Measurements from ENCODE around the gene MSANTD2.

The MSANTD2 gene

DNA sequence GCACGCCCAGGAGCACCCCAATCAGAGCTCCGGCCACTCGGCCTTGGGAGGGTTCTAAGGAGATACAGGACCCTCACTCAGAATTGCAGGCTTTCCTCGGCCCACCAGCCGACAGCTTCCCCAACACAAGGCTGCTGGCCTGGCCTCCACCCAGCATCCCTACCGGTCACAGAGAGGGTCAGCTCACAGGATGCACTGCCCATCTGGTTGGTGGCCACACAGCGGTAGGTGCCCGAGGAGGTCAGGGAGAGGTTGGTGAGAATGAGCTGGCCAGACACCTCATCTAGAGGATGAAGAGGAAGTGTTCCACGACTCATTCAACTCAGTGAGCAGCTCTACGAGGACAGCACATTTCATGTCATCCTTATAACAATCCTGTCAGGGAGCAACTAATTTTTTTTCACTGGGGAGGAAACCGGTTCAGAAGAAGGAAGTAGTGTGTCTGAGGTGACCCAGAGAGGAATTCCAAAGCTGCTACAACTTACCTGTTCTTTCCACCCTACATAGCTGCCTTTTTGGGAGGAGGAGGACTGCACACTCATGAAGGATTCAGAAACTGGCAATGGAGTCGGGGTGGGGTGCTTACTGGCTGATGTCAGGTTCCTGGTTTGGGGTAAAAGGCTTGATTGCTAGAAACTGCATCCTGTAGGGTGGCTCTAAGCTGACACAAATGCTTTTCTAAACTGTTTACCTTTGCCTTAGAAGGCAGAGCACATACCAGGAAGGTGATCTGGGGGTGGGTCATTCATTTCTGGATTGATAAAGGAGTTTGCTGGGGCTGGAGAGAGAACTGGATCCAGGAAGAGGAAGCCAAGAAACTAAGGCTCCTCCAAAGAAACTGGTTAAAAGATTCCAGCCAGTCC, 51.5 kb downstream of the MSANTD2 start:
- no peak for DNase-seq (ENCODE audit: extremely low spot score)
- CTCF ChIA-PET, result interaction anchor here (0.8 to 17.5 kb wide), 6 partner anchors 9 to 88 kb away, joined by 3 to 183 read pairs (median 16); partner anchors contain the start of gene ESAM
- TF ChIP-seq, protein P1, sequence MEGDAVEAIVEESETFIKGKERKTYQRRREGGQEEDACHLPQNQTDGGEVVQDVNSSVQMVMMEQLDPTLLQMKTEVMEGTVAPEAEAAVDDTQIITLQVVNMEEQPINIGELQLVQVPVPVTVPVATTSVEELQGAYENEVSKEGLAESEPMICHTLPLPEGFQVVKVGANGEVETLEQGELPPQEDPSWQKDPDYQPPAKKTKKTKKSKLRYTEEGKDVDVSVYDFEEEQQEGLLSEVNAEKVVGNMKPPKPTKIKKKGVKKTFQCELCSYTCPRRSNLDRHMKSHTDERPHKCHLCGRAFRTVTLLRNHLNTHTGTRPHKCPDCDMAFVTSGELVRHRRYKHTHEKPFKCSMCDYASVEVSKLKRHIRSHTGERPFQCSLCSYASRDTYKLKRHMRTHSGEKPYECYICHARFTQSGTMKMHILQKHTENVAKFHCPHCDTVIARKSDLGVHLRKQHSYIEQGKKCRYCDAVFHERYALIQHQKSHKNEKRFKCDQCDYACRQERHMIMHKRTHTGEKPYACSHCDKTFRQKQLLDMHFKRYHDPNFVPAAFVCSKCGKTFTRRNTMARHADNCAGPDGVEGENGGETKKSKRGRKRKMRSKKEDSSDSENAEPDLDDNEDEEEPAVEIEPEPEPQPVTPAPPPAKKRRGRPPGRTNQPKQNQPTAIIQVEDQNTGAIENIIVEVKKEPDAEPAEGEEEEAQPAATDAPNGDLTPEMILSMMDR (IDR thresholded peaks at IDR 0.05; ENCODE audit: control extremely low read depth, extremely low read depth, low read depth, missing control alignments), result no peak
- POLR2A ChIA-PET, result no interaction called here

DNA sequence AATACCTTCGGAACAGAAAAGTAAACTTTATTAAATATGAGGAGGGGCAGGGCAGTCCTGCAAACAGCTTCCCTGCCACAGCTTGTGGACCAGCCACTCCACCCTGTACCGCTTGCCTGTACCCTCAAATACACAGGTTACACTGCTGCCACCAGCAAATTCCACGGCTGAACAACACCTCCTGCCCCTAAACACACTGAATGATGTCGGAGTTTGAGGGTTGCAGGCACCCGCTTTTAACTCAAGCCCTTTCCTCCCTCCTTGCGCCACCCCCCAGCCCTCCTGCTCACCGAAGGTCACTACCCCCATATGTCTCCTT, 52.1 kb downstream of the MSANTD2 start:
- CTCF ChIA-PET, result interaction anchor here (0.8 to 17.5 kb wide), 6 partner anchors 10 to 89 kb away, joined by 3 to 183 read pairs (median 16); partner anchors contain the start of gene ESAM

DNA sequence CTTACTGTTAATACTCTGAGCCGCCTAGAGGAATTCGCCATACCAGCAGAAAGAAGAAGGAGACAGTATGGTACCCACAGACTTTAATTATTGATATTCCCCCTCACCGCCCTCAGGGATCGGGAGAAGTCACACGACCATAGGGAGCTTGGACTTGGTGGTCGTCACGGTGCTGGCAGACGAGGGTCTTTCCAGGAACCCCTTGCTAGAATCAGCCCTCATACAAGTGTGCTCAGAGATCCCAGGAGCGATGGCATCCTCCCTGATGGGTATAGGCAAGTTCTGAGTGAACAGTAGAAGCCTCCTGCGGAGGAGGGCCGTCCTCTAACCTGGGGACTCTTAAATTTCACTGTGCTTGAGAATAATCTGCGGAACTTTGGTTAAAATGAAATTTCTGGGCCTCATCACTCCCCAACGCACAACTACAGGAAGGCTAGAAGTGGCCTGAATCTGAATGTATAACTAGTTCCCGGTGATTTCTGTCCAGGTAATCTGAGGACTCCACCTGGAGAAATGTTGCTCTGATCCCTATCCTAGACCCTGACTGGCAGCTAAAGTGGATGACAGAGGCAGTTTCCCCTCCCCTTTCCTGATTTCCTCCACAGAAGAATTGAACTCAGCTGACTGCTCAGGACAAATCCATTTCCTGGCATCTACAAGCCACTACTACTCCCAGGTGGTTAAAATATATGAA, 52.7 kb downstream of the MSANTD2 start:
- CTCF ChIA-PET, result interaction anchor here (1.1 to 17.5 kb wide), 17 partner anchors 8 to 89 kb away, joined by 4 to 183 read pairs (median 9); partner anchors contain the start of gene ESAM
- TF ChIP-seq, protein P1 (IDR thresholded peaks at IDR 0.05; ENCODE audit: control extremely low read depth, extremely low read depth, low read depth, missing control alignments), result no peak
- POLR2A ChIA-PET, result no interaction called here
- no peak for DNase-seq (ENCODE audit: extremely low spot score)

More for the DNA sequence above, 52.1 kb downstream of the MSANTD2 start:
- no peak for DNase-seq (ENCODE audit: extremely low spot score)
- POLR2A ChIA-PET, result no interaction called here
- TF ChIP-seq, protein P1 (IDR thresholded peaks at IDR 0.05; ENCODE audit: control extremely low read depth, extremely low read depth, low read depth, missing control alignments), result no peak

DNA sequence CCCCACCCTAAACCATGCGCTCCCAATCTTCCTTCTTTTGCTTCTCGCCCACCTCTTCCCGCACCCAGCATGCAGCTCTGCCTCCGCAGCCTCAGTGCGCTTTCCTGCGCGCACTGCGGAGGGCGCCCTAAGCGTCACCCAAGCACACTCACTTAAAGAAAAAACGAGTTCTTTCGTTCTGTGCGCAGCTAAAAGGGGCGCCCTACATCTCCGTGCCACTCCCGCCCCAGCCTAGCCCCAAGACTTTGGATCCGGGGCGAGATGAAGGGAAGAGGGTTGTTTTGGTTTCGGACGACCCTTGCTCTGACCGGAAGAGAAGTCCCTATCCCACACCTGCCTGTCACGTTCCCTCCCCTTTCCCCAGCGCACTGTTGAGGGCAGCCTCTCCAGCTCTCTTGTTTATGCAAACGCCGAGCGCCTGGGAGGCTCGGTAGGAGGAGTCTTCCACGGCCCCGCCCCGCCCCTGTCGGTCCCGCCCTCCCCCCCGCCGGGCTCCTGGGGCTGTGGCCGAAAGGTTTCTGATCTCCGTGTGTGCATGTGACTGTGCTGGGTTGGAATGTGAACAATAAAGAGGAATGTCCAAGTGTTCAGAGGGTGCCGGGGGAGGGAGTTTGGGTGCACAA, 53.5 kb downstream of the MSANTD2 start:
- ChIA-PET CTCF (interaction anchor here (0.8 to 17.5 kb wide), 26 partner anchors 9 to 395 kb away, joined by 3 to 183 read pairs (median 4); partner anchors contain the start of gene ESAM), POLR2A (no interaction called here)
- DNase-seq (ENCODE audit: extremely low spot score), result peak; percentile 92
- TF ChIP-seq, protein P1 (IDR thresholded peaks at IDR 0.05; ENCODE audit: control extremely low read depth, extremely low read depth, low read depth, missing control alignments), result peak; percentile 82

DNA sequence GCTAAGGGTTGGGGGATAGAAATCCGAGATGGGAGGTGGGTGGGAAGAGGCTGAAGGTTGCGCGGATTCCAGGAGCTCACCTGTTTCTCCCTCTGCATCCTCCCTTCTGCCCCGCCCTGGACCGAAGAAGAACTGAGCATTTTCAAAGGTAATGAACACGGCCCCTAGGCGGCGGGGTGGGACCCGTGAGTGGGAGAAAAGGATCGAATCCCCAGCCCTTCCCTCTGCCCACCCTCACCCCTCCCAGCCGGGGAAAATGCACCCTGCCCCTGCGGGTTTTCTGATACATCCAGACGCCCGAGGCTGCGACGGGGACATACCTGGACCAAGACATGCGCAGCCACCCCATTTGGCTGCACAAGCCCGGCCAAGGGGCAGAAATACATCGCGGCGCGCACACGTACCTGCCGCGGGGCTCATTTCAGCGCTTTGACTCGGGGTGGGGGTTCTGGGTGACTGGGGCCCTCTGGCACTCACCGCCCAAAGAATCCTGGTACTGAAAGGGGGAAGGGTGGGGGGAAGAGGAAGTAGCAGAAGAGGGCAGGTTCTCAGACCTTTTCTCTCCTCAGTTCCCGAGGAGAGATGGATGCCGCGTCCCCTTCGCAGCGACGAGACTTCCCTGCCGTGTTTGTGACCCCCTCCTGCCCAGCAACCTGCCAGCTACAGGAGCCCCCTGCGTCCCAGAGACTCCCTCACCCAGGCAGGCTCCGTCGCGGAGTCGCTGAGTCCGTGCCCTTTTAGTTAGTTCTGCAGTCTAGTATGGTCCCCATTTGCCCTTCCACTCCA, 54.2 kb downstream of the MSANTD2 start:
- DNase-seq (ENCODE audit: extremely low spot score), result peak; percentile 64
- POLR2A ChIA-PET, result no interaction called here
- TF ChIP-seq, protein P1 (IDR thresholded peaks at IDR 0.05; ENCODE audit: control extremely low read depth, extremely low read depth, low read depth, missing control alignments), result peak; percentile 63
- CTCF ChIA-PET, result interaction anchor here (0.8 to 17.5 kb wide), 31 partner anchors 9 to 396 kb away, joined by 3 to 183 read pairs (median 5); partner anchors contain the start of gene ESAM

All from GM10248 (cell line).